Right lobe of liver (tissue), 4 donors: ENCODE measurements around the gene ITGA11.

Experiments used
- CTCF ChIP-seq, 4 donors: fragments of 200-600 bp in 3 of 4; fragments of 450-650 bp in 1 of 4; IDR thresholded peaks; one replicate each; pipeline versions ENCODE4 v1.5.1 to v1.8.0; 2016 to 2022; ENCODE audit warnings: antibody characterized with exemption in 4 of 4, mild to moderate bottlenecking in 2 of 4
- POLR2A ChIP-seq: fragments of 450-650 bp; IDR thresholded peaks from one replicate; pipeline ENCODE4 v1.6.1; 2017; ENCODE audit warnings: antibody characterized with exemption, mild to moderate bottlenecking
- donor health status: DM: no; HTN: no; CAD: no.
- donor health status: DM: no; HTN: no; CAD: no.
- donor health status: DM: no; HTN: yes; CAD: no.

- TF ChIP-seq CTCF (IDR thresholded peaks at IDR 0.05) (no peak), POLR2A (no peak)
Measured at GRCh38 chr15:68345481-68345880, 86.5 kb downstream of the ITGA11 start.
